PC-9 (cell line): ENCODE results near the gene CHML. TPM values are rescaled to one million over a fixed set of nuclear protein-coding genes. Genes with fewer than 3 reads are reported as not detected.
"Not testable (repeated sequence)": the region's sequence is repeated elsewhere in the genome, so short reads cannot be mapped to it uniquely, and the experiment has no call there.

Source experiments
- BruUV-seq: library from RNA; stranded (reverse); fragments of 400-500 nt; replicated peaks from 2 replicates; lab custom pipeline; 2021; lab: Mats Ljungman, UMichigan
- CTCF ChIA-PET: fragments of 300-600 bp; sonication (Branson Sonifier 250); formaldehyde crosslinking; loops from one replicate; lab custom pipeline; 2022; ENCODE audit warnings: antibody characterized with exemption; lab: Charles Lee
- POLR2A ChIA-PET: fragments of 300-600 bp; sonication (Branson Sonifier 250); formaldehyde crosslinking; loops from one replicate; lab custom pipeline; 2022; ENCODE audit warnings: antibody characterized with exemption; ENCODE audit not compliant: unreplicated experiment; lab: Charles Lee
- DNase-seq, 2 experiments: peaks; one replicate each; pipeline versions ENCODE4 v3.0.0 to v3.0.0-alpha.2; 2015 to 2022; ENCODE audit warnings: mixed read lengths in 1 of 2
- H2AFZ ChIP-seq: fragments of 200-600 bp; sonication (generic); 2 replicates; pipeline ENCODE4 v1.8.1; 2017; ENCODE audit warnings: antibody characterized with exemption
- H3F3A ChIP-seq: fragments of 200-600 bp; sonication (generic); 2 replicates; pipeline ENCODE4 v1.8.1; 2017; ENCODE audit warnings: antibody characterized with exemption, mild to moderate bottlenecking, low read depth; ENCODE audit not compliant: insufficient read depth
- H3K27ac ChIP-seq: fragments of 200-600 bp; sonication (generic); 2 replicates; pipeline ENCODE4 v1.6.1; 2016; ENCODE audit warnings: mixed run types
- H3K27me3 ChIP-seq: fragments of 200-600 bp; sonication (generic); 2 replicates; pipeline ENCODE4 v1.6.1; 2016; ENCODE audit warnings: low read depth, mixed run types; ENCODE audit not compliant: insufficient read depth
- H3K36me3 ChIP-seq: fragments of 200-600 bp; sonication (generic); 2 replicates; pipeline ENCODE4 v1.6.1; 2016; ENCODE audit warnings: low read depth, mixed run types
- H3K4me1 ChIP-seq: fragments of 200-600 bp; sonication (generic); replicated peaks from 2 replicates; pipeline ENCODE4 v1.6.1; 2016; ENCODE audit warnings: mixed run types; ENCODE audit not compliant: insufficient read depth
- H3K4me2 ChIP-seq: fragments of 200-600 bp; sonication (generic); 2 replicates; pipeline ENCODE4 v1.6.1; 2017; ENCODE audit warnings: mixed run types
- H3K4me3 ChIP-seq: fragments of 200-600 bp; sonication (generic); 2 replicates; pipeline ENCODE4 v1.6.1; 2016; ENCODE audit warnings: mixed run types
- H3K79me2 ChIP-seq: fragments of 200-600 bp; sonication (generic); 2 replicates; pipeline ENCODE4 v1.6.1; 2017; ENCODE audit warnings: low read depth, mixed run types
- H3K9me2 ChIP-seq: fragments of 200-600 bp; sonication (generic); 2 replicates; pipeline ENCODE4 v1.8.1; 2017; ENCODE audit warnings: mild to moderate bottlenecking; ENCODE audit not compliant: insufficient read depth
- H3K9me3 ChIP-seq: fragments of 200-600 bp; sonication (generic); 2 replicates; pipeline ENCODE4 v1.8.1; 2016; ENCODE audit warnings: low read depth; ENCODE audit not compliant: insufficient read depth
- H4K20me1 ChIP-seq: fragments of 200-600 bp; sonication (generic); 2 replicates; pipeline ENCODE4 v1.8.1; 2017; ENCODE audit not compliant: insufficient read depth
- CTCF ChIP-seq: fragments of 200-600 bp; sonication (generic); conservative IDR thresholded peaks from 2 replicates; pipeline ENCODE4 v1.6.1; 2017; ENCODE audit warnings: mixed run types, antibody characterized with exemption, mild to moderate bottlenecking, moderate library complexity
- EZH2 ChIP-seq: fragments of 200-600 bp; sonication (generic); IDR thresholded peaks from 2 replicates; pipeline ENCODE4 v1.8.0; 2017; ENCODE audit warnings: antibody characterized with exemption, low read depth
- intact Hi-C: fragments of 100-400 bp; cut with micrococcal nuclease; formaldehyde crosslinking; loops from one replicate; pipeline ENCODE4 v1.10.0; 2022; ENCODE audit not compliant: unreplicated experiment
- total RNA-seq: library from RNA; stranded (reverse); gene quantifications from 2 replicates; pipeline ENCODE4 v1.2.3, GENCODE V29; 2021

CHML gene
- total RNA-seq, 1 experiment from 2014 or later, result 47.8 TPM

- no peaks in the 10 kb centered on the region for H3K4me1 ChIP-seq
- intact Hi-C loops, result no loop called here
- ChIA-PET CTCF (no interaction called here), POLR2A (no interaction called here)
- H4K20me1 ChIP-seq, result no peaks in the 10 kb centered on the region
- H3K36me3 ChIP-seq, result no peaks in the 10 kb centered on the region
- no peak overlapping the region for H3K4me3 ChIP-seq
- H3K9me3 ChIP-seq, result no peaks in the 10 kb centered on the region
- H3K4me2 ChIP-seq, result no peak overlapping the region
- H3F3A ChIP-seq, result no peaks in the 10 kb centered on the region
- DNase-seq, result no peak
- TF ChIP-seq EZH2, result no peak
- TF ChIP-seq CTCF, result no peak
- no TSS peak for BruUV-seq
- no peaks in the 10 kb centered on the region for H3K27me3 ChIP-seq
- H3K27ac ChIP-seq, result no peak overlapping the region
- no peaks in the 10 kb centered on the region; the same call in 1 of the 2 replicates for H3K9me2 ChIP-seq
- H2AFZ ChIP-seq, result no peak overlapping the region
- no peaks in the 10 kb centered on the region for H3K79me2 ChIP-seq
These were observed 42.8 kb upstream of the CHML start for GRCh38 chr1:241682921-241683320.

GRCh38 chr1:241681861-241682448 is 41.8 kb upstream of the CHML start:
- POLR2A ChIA-PET, DNase-seq, H3K9me3 ChIP-seq, H3K36me3 ChIP-seq, H3K27ac ChIP-seq, H3K4me2 ChIP-seq, CTCF ChIA-PET, H3K4me3 ChIP-seq, H2AFZ ChIP-seq, H3K27me3 ChIP-seq, BruUV-seq, intact Hi-C loops, H3K79me2 ChIP-seq, H3K4me1 ChIP-seq, H4K20me1 ChIP-seq, H3F3A ChIP-seq, H3K9me2 ChIP-seq: not testable (repeated sequence)

- Histone ChIP-seq H2AFZ (no peak overlapping the region), H3K4me3 (no peak overlapping the region), H3K4me1 (no peaks in the 10 kb centered on the region), H3K4me2 (no peak overlapping the region), H3K9me2 (no peaks in the 10 kb centered on the region; the same call in 1 of the 2 replicates), H3F3A (no peaks in the 10 kb centered on the region), H3K9me3 (no peaks in the 10 kb centered on the region), H4K20me1 (no peaks in the 10 kb centered on the region), H3K79me2 (no peaks in the 10 kb centered on the region), H3K27me3 (no peaks in the 10 kb centered on the region), H3K27ac (no peak overlapping the region), H3K36me3 (no peaks in the 10 kb centered on the region)
- intact Hi-C loops, result no loop called here
- no TSS peak for BruUV-seq
- DNase-seq, result no peak
- CTCF ChIA-PET, result no interaction called here
- POLR2A ChIA-PET, result no interaction called here
- TF ChIP-seq CTCF, result no peak
- no peak for TF ChIP-seq EZH2
These were observed 39.8 kb upstream of the CHML start for GRCh38 chr1:241679961-241680360.

- intact Hi-C loops, result no loop called here
- Histone ChIP-seq H3F3A (no peaks in the 10 kb centered on the region), H3K27ac (no peak overlapping the region), H3K27me3 (no peaks in the 10 kb centered on the region), H3K4me3 (no peak overlapping the region), H2AFZ (no peak overlapping the region), H3K36me3 (no peaks in the 10 kb centered on the region), H3K4me1 (no peaks in the 10 kb centered on the region), H3K9me3 (no peaks in the 10 kb centered on the region), H3K4me2 (no peak overlapping the region), H4K20me1 (no peaks in the 10 kb centered on the region), H3K9me2 (no peaks in the 10 kb centered on the region; the same call in 1 of the 2 replicates), H3K79me2 (no peaks in the 10 kb centered on the region)
- no peak for TF ChIP-seq CTCF
- no peak for TF ChIP-seq EZH2
- no peak for DNase-seq
- ChIA-PET CTCF (no interaction called here), POLR2A (no interaction called here)
- no TSS peak for BruUV-seq
These were observed 39.2 kb upstream of the CHML start for GRCh38 chr1:241679404-241679803.
